H7 (cell line): ENCODE measurements around the gene RIPK4. TPM values are rescaled to one million over a fixed set of nuclear protein-coding genes. Genes with fewer than 3 reads are reported as not detected.
A peak's percentile ranks its signal among the peaks of the same experiment; 100 is the strongest.
"Not testable (repeated sequence)": the region's sequence is repeated elsewhere in the genome, so short reads cannot be mapped to it uniquely, and the experiment has no call there.

Experiments used
- DNase-seq: peaks from one replicate; pipeline ENCODE4 v3.0.0; 2012
- H3K27me3 ChIP-seq: 2 replicates; pipeline ENCODE4 v1.6.0; 2011; ENCODE audit warnings: mild to moderate bottlenecking, low read length; ENCODE audit not compliant: control insufficient read depth, insufficient read depth
- H3K36me3 ChIP-seq: replicated peaks from 2 replicates; pipeline ENCODE4 v1.5.1; 2011; ENCODE audit warnings: low read length; ENCODE audit not compliant: control insufficient read depth, insufficient read depth
- H3K4me3 ChIP-seq: 2 replicates; pipeline ENCODE4 v1.5.1; 2011; ENCODE audit warnings: low read depth, mild to moderate bottlenecking, control low read depth, low read length, moderate library complexity; ENCODE audit not compliant: insufficient read depth
- total RNA-seq: library from RNA; depleted of rRNA; stranded (reverse); fragments of >200 nt; shearing (Covaris generic); gene quantifications from 2 replicates; pipeline ENCODE4 v1.2.3, GENCODE V29; 2014

RIPK4 gene
- total RNA-seq, 1 experiment from 2014 or later, result 10.5 TPM

DNA sequence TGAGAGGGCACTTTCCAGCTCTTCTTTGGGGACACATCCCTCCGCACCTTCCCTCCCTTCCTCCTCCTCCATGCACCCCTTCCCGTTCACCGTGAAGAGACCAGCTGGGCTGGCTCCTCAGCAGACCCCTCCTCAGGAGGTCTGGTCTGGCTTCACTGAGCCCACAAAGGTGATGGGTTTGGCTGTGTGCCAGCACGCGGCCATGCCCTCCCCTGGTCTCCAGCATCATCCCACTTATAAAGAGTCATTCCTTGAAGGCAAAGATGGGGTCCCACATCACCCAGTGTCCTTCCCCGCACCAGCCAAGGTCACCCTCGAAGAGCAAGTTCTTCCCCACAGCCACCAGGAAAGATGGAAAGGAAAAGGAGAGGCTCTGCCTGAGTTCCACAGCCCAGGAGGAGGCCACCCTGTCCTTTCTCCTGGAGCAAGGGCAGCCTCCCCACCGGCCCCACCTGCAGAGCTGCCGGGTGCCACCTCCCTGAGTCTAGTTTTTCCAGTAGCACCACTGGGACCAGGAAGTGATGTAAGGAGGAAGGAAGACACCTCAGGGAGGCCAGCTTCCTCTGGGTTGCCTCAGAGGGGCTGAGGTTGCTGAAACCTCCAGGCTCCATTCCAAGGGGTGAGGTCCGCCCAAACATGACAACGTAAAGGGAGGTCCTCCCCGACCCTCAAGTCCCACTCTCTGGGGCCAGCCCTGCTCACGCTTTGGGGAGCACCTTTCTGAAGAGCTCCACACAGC, 32.7 kb downstream of the RIPK4 start:
- no peak for DNase-seq
- H3K36me3 ChIP-seq, result no peaks in the 10 kb centered on the region
- H3K4me3 ChIP-seq, result no peak overlapping the region
- H3K27me3 ChIP-seq, result no peaks in the 10 kb centered on the region; the same call in 1 of the 2 replicates

DNA sequence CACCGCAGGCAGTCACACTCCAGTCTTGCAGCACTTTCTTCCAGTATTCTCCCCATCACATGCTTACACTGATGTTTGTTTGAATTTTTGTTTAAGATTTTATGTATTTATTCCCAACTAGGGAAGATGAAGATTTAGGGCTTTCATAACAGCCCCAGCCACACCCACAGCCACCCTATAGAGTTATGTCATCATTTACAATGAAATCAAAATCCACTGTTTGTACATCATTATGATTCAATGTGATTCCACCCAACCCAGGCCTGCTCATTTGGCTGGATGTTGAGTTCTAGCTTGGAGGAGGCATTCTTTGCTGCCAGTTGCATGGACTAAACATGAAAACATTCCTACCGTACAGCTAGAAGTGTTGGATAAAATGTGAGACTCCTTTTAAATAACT, 35.8 kb downstream of the RIPK4 start:
- H3K4me3 ChIP-seq, result no peak overlapping the region
- H3K27me3 ChIP-seq, result peaks cover 5% of the 10 kb centered on the region; the same call in 1 of the 2 replicates
- no peak for DNase-seq
- H3K36me3 ChIP-seq, result no peaks in the 10 kb centered on the region

DNA sequence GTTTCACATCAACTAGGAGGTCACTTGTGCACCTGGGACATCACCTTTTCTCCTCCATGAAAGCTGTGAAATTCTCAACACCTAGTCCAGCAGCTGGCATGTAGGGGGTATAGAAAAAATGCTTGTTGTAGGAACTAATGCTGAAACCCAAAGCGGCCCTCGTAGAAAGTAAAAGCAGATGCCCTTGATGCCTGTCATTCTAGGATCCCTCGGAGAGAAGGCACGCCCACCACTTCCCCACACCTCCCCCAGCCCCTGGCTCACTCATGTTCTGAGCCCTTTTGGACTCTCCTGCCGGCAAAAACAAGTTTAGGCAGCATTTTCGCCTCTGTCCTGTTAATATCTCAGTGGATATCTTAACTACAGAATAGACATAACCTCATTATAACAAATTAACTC, 36.5 kb downstream of the RIPK4 start:
- DNase-seq, result peak; percentile 70
- Histone ChIP-seq H3K4me3 (no peak overlapping the region), H3K27me3 (peaks cover 12% of the 10 kb centered on the region; the same call in 1 of the 2 replicates), H3K36me3 (no peaks in the 10 kb centered on the region)

GRCh38 chr21:41729701-41730366, 37.0 kb downstream of the RIPK4 start:
- H3K27me3 ChIP-seq, result peaks cover 15% of the 10 kb centered on the region; the same call in 1 of the 2 replicates
- peak; percentile 30 for DNase-seq
- H3K4me3 ChIP-seq, result no peak overlapping the region
- H3K36me3 ChIP-seq, result no peaks in the 10 kb centered on the region

GRCh38 chr21:41727784-41728763, 38.8 kb downstream of the RIPK4 start:
- H3K36me3 ChIP-seq, result no peaks in the 10 kb centered on the region
- H3K27me3 ChIP-seq, result peaks cover 15% of the 10 kb centered on the region; the same call in 1 of the 2 replicates
- DNase-seq, result peak; percentile 57
- H3K4me3 ChIP-seq, result no peak overlapping the region

DNA sequence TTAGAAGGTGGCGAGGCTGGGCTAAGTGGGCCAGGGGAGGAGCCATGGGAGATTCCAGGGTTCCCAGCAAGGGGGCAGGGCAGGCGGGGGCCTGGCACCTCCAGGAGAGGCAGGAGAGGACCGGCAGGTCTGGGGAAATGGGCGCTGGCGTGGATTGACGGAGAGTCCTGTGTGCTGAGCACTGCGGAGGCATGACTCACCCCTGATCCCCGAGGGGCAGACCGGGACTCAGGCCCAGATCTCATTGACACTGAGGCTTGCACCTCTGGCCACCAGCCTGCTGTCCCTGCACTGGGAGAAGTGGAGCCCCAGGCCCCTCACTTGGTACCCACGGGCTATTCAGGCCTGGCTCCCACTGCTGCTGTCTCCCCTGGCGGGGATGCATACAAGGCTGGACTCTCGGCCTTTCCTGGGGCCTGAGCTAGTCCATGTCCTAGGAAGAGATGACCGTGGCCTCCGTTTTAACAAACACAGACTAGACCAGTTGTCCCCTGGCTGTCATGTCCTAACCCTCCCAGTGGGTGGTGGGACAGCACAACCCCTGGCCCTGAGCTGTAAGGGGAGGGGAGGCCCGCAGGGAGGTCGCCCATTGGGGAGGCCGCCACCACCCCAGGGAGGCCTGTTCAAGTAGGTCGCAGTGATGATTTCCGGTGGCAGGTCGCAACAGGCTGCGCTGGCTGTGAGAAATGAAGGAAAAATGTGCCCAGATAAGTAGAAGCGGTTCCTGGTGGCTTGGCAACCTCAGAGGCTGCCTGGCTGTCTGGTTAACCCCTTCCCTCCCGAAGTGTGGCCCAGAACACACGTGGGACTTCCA, 39.7 kb downstream of the RIPK4 start:
- peak; percentile 66 for DNase-seq
- H3K27me3 ChIP-seq, result peaks cover 15% of the 10 kb centered on the region; the same call in 1 of the 2 replicates
- H3K4me3 ChIP-seq, result no peak overlapping the region
- no peaks in the 10 kb centered on the region for H3K36me3 ChIP-seq

- no peak overlapping the region for H3K4me3 ChIP-seq
- H3K27me3 ChIP-seq, result peaks cover 15% of the 10 kb centered on the region; the same call in 1 of the 2 replicates
- DNase-seq, result peak; percentile 51
- H3K36me3 ChIP-seq, result no peaks in the 10 kb centered on the region
These were observed 40.3 kb downstream of the RIPK4 start for GRCh38 chr21:41726630-41726969.

- Histone ChIP-seq H3K36me3 (no peaks in the 10 kb centered on the region), H3K4me3 (peak overlapping the region; percentile 35; the same call in 1 of the 2 replicates), H3K27me3 (peaks cover 15% of the 10 kb centered on the region; the same call in 1 of the 2 replicates)
- DNase-seq, result peak; percentile 80
These were observed 40.7 kb downstream of the RIPK4 start for GRCh38 chr21:41726058-41726558.

- H3K36me3 ChIP-seq, result no peaks in the 10 kb centered on the region
- peaks cover 15% of the 10 kb centered on the region; the same call in 1 of the 2 replicates for H3K27me3 ChIP-seq
- DNase-seq, result peak; percentile 85
- peak overlapping the region; percentile 35; the same call in 1 of the 2 replicates for H3K4me3 ChIP-seq
These were observed 41.3 kb downstream of the RIPK4 start for GRCh38 chr21:41725421-41726031.

DNA sequence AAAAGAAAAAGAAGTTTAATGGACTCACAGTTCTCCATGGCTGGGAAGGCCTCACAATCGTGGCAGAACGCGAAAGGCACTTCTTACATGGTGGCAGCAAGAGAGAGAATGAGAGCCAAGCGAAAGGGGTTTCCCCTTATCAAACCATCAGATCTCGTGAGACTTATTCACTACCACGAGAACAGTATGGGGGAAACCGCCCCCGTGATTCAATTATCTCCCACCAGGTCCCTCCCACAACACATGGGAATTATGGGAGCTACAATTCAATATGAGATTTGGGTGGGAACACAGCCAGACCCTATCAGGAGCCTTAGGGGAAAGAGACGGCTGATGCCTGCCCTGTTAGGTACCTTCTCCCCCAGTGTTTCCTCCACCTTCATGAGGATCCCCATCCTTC, 43.0 kb downstream of the RIPK4 start:
- not testable (repeated sequence) for H3K4me3 ChIP-seq, DNase-seq, H3K36me3 ChIP-seq
- H3K27me3 ChIP-seq, result peaks cover 15% of the 10 kb centered on the region; the same call in 1 of the 2 replicates

GRCh38 chr21:41722052-41723018, 44.5 kb downstream of the RIPK4 start:
- peak; percentile 28 for DNase-seq
- Histone ChIP-seq H3K4me3 (no peak overlapping the region), H3K36me3 (no peaks in the 10 kb centered on the region), H3K27me3 (peaks cover 15% of the 10 kb centered on the region; the same call in 1 of the 2 replicates)

DNA sequence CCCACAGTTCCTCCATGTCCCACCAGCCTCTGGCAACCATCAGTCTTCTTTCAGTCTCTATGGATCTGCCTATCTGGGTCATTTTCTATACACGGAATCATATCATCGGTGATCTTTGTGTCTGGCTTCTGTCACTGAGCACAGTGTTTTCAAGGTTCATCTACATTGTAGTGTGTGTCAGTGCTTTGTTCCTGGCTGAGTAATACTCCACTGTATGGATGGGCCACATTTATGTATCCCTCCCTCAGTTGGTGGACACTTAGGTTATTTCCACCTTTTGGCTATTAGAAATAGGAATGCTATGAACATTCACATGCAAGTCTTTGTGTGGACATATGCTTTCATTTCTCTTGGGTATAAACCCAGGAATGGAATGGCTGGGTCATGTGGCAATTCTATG, 46.6 kb downstream of the RIPK4 start:
- Histone ChIP-seq H3K27me3 (peaks cover 2% of the 10 kb centered on the region; the same call in 1 of the 2 replicates), H3K36me3 (no peaks in the 10 kb centered on the region), H3K4me3 (no peak overlapping the region)
- no peak for DNase-seq
